Mesendoderm (in vitro differentiated cells): ENCODE data around the gene KLK4.

Experiments
- DNase-seq: peaks from one replicate; pipeline ENCODE4 v3.0.0; 2013
- H2AK5ac ChIP-seq: 2 replicates; pipeline ENCODE4 v1.6.1; 2013; ENCODE audit warnings: low read length, inconsistent platforms
- H2BK120ac ChIP-seq: 2 replicates; pipeline ENCODE4 v1.6.1; 2013; ENCODE audit warnings: low read depth, mild to moderate bottlenecking, low read length, moderate library complexity, mixed read lengths
- H2BK15ac ChIP-seq: replicated peaks from 2 replicates; pipeline ENCODE4 v1.6.1; 2013; ENCODE audit warnings: low read depth, mild to moderate bottlenecking, moderate library complexity
- H2BK5ac ChIP-seq: 2 replicates; pipeline ENCODE4 v1.6.1; 2013; ENCODE audit warnings: low read length, inconsistent platforms
- H3K18ac ChIP-seq: 2 replicates; pipeline ENCODE4 v1.6.1; 2013; ENCODE audit warnings: mild to moderate bottlenecking, low read length, mixed read lengths
- H3K23ac ChIP-seq: one replicate; pipeline ENCODE4 v1.6.1; 2013; ENCODE audit warnings: low read length
- H3K27ac ChIP-seq: 2 replicates; pipeline ENCODE4 v1.5.1; 2013; ENCODE audit warnings: low read depth, mild to moderate bottlenecking, inconsistent platforms, low read length, moderate library complexity
- H3K27me3 ChIP-seq: 2 replicates; pipeline ENCODE4 v1.6.1; 2013; ENCODE audit warnings: low read length, control low read depth, mild to moderate bottlenecking, inconsistent platforms; ENCODE audit not compliant: insufficient read depth, poor library complexity
- H3K36me3 ChIP-seq: 2 replicates; pipeline ENCODE4 v1.6.1; 2013; ENCODE audit warnings: low read length, inconsistent platforms; ENCODE audit not compliant: control insufficient read depth, insufficient read depth
- H3K4ac ChIP-seq: one replicate; pipeline ENCODE4 v1.6.1; 2013; ENCODE audit warnings: low read depth, mild to moderate bottlenecking, low read length, moderate library complexity
- H3K4me1 ChIP-seq: 2 replicates; pipeline ENCODE4 v1.6.1; 2013; ENCODE audit warnings: low read depth, low read length, inconsistent platforms; ENCODE audit not compliant: control insufficient read depth
- H3K4me2 ChIP-seq: 2 replicates; pipeline ENCODE4 v1.6.1; 2013; ENCODE audit warnings: low read length
- H3K4me3 ChIP-seq: 2 replicates; pipeline ENCODE4 v1.5.1; 2013; ENCODE audit warnings: mild to moderate bottlenecking, low read length
- H3K56ac ChIP-seq: one replicate; pipeline ENCODE4 v1.6.1; 2013; ENCODE audit warnings: low read length
- H3K79me1 ChIP-seq: 2 replicates; pipeline ENCODE4 v1.6.1; 2013; ENCODE audit warnings: low read length, inconsistent platforms
- H3K79me2 ChIP-seq: 2 replicates; pipeline ENCODE4 v1.6.1; 2013; ENCODE audit warnings: mild to moderate bottlenecking, low read length; ENCODE audit not compliant: control insufficient read depth, insufficient read depth
- H3K9ac ChIP-seq: 2 replicates; pipeline ENCODE4 v1.6.1; 2013; ENCODE audit warnings: low read length, inconsistent platforms
- H4K5ac ChIP-seq: one replicate; pipeline ENCODE4 v1.6.1; 2013; ENCODE audit warnings: low read length
- H4K8ac ChIP-seq: one replicate; pipeline ENCODE4 v1.6.1; 2013; ENCODE audit warnings: low read depth, mild to moderate bottlenecking, control low read depth, low read length, moderate library complexity
- WGBS: extraction: QIAGEN DNeasy Blood & Tissue Kit; methylation state at CpG from one replicate; pipeline ENCODE4 v1.1.7; 2013; ENCODE audit warnings: low lambda C conversion rate, missing lambda C conversion rate; ENCODE audit not compliant: insufficient coverage; ENCODE audit errors: extremely low coverage; 5-methylcytosine and 5-hydroxymethylcytosine counted together

The KLK4 gene

DNA sequence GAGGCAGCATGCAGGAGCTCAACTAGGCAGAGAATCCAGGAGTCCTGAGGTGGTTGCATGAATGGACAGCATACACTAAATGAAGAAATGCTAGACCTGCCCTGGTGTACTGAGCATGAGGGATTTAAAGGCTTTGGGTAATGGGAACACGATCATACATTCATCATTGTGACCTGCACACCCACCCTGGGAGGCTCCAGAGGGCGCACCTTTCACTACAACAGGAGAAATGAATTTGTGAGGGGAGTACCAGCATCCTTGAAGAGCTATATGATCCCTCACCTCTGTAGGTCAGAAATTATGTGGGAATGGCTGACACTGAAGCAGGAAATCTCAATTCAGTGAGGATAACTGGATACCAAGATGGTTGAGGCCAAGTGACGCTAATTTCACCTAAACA lies 29.0 kb downstream of the KLK4 start:
- Histone ChIP-seq H2BK5ac (no peak overlapping the region), H3K9ac (no peak overlapping the region), H3K18ac (no peak overlapping the region), H3K4me1 (no peaks in the 10 kb centered on the region), H3K36me3 (no peaks in the 10 kb centered on the region), H3K4me2 (no peak overlapping the region), H2AK5ac (no peak overlapping the region), H3K79me1 (no peaks in the 10 kb centered on the region), H4K5ac (no peak overlapping the region), H4K8ac (no peak overlapping the region), H3K4me3 (no peak overlapping the region), H3K27ac (no peak overlapping the region), H3K27me3 (no peaks in the 10 kb centered on the region), H3K23ac (no peak overlapping the region), H3K56ac (no peak overlapping the region), H2BK120ac (no peak overlapping the region), H2BK15ac (no peak overlapping the region), H3K79me2 (no peaks in the 10 kb centered on the region), H3K4ac (no peak overlapping the region)
- no CpG with 5 or more reads among the region's 3 CpGs for WGBS
- no peak for DNase-seq

DNA sequence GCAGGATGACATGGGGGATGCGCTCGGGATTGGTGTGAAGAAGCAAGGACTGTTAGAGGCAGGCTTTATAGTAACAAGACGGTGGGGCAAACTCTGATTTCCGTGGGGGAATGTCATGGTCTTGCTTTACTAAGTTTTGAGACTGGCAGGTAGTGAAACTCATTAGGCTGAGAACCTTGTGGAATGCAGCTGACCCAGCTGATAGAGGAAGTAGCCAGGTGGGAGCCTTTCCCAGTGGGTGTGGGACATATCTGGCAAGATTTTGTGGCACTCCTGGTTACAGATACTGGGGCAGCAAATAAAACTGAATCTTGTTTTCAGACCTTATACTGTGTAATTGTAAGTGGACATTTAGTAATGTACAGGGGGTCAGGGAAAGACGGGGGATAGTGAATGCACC lies 31.0 kb downstream of the KLK4 start:
- Histone ChIP-seq H4K5ac (no peak overlapping the region), H3K4me3 (no peak overlapping the region)

DNA sequence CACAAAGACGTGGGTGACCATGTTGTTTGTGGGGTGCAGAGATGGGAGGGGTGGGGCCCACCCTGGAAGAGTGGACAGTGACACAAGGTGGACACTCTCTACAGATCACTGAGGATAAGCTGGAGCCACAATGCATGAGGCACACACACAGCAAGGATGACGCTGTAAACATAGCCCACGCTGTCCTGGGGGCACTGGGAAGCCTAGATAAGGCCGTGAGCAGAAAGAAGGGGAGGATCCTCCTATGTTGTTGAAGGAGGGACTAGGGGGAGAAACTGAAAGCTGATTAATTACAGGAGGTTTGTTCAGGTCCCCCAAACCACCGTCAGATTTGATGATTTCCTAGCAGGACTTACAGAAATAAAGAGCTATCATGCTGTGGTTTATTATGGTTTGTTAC lies 32.3 kb downstream of the KLK4 start:
- H2BK120ac ChIP-seq = no peak overlapping the region
- H3K18ac ChIP-seq = no peak overlapping the region
- H4K5ac ChIP-seq = no peak overlapping the region
- H3K4ac ChIP-seq = no peak overlapping the region
- no peaks in the 10 kb centered on the region for H3K79me2 ChIP-seq
- no peak overlapping the region for H3K56ac ChIP-seq
- no peak overlapping the region for H2AK5ac ChIP-seq
- no peaks in the 10 kb centered on the region for H3K79me1 ChIP-seq
- no peak overlapping the region for H2BK15ac ChIP-seq
- no CpG with 5 or more reads among the region's 5 CpGs for WGBS
- no peak overlapping the region for H3K4me2 ChIP-seq
- no peak overlapping the region for H3K27ac ChIP-seq
- no peak overlapping the region for H2BK5ac ChIP-seq
- H4K8ac ChIP-seq = no peak overlapping the region
- no peak overlapping the region for H3K4me3 ChIP-seq
- H3K9ac ChIP-seq = no peak overlapping the region
- H3K23ac ChIP-seq = no peak overlapping the region
- DNase-seq = no peak
- no peaks in the 10 kb centered on the region for H3K27me3 ChIP-seq
- H3K36me3 ChIP-seq = no peaks in the 10 kb centered on the region
- no peaks in the 10 kb centered on the region for H3K4me1 ChIP-seq

More for the DNA sequence above, 31.0 kb downstream of the KLK4 start:
- Histone ChIP-seq H3K4me1 (no peaks in the 10 kb centered on the region), H3K4ac (no peak overlapping the region), H3K27me3 (no peaks in the 10 kb centered on the region), H3K56ac (no peak overlapping the region), H4K8ac (no peak overlapping the region), H3K4me2 (no peak overlapping the region), H3K23ac (no peak overlapping the region), H2AK5ac (no peak overlapping the region), H3K9ac (no peak overlapping the region), H2BK120ac (no peak overlapping the region), H3K79me1 (no peaks in the 10 kb centered on the region), H3K36me3 (no peaks in the 10 kb centered on the region), H2BK5ac (no peak overlapping the region), H2BK15ac (no peak overlapping the region), H3K18ac (no peak overlapping the region), H3K79me2 (no peaks in the 10 kb centered on the region), H3K27ac (no peak overlapping the region)
- WGBS = no CpG with 5 or more reads among the region's 5 CpGs
- no peak for DNase-seq

DNA sequence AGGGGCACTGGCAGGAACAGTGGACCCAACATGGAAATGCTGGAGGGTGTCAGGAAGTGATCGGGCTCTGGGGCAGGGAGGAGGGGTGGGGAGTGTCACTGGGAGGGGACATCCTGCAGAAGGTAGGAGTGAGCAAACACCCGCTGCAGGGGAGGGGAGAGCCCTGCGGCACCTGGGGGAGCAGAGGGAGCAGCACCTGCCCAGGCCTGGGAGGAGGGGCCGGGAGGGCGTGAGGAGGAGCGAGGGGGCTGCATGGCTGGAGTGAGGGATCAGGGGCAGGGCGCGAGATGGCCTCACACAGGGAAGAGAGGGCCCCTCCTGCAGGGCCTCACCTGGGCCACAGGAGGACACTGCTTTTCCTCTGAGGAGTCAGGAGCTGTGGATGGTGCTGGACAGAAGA lies 33.9 kb downstream of the KLK4 start:
- Histone ChIP-seq H3K4me1 (no peaks in the 10 kb centered on the region), H4K8ac (no peak overlapping the region), H3K4me2 (no peak overlapping the region), H2BK5ac (no peak overlapping the region), H2BK15ac (no peak overlapping the region), H3K56ac (no peak overlapping the region), H3K23ac (no peak overlapping the region), H3K27ac (no peak overlapping the region), H3K36me3 (no peaks in the 10 kb centered on the region), H3K9ac (no peak overlapping the region), H3K4ac (no peak overlapping the region), H4K5ac (no peak overlapping the region), H3K79me1 (no peaks in the 10 kb centered on the region), H3K4me3 (no peak overlapping the region), H3K79me2 (no peaks in the 10 kb centered on the region), H2AK5ac (no peak overlapping the region), H2BK120ac (no peak overlapping the region), H3K27me3 (no peaks in the 10 kb centered on the region), H3K18ac (no peak overlapping the region)
- no peak for DNase-seq
- WGBS = no CpG with 5 or more reads among the region's 8 CpGs

DNA sequence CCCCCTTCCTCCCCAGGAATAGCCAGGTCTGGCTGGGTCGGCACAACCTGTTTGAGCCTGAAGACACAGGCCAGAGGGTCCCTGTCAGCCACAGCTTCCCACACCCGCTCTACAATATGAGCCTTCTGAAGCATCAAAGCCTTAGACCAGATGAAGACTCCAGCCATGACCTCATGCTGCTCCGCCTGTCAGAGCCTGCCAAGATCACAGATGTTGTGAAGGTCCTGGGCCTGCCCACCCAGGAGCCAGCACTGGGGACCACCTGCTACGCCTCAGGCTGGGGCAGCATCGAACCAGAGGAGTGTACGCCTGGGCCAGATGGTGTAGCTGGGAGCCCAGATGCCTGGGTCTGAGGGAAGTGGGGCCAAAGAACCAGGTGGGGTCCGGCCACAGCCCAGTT lies 34.7 kb downstream of the KLK4 start:
- Histone ChIP-seq H2AK5ac (no peak overlapping the region), H2BK5ac (no peak overlapping the region), H2BK120ac (no peak overlapping the region), H3K36me3 (no peaks in the 10 kb centered on the region), H3K27me3 (no peaks in the 10 kb centered on the region), H3K79me1 (no peaks in the 10 kb centered on the region), H3K9ac (no peak overlapping the region), H4K5ac (no peak overlapping the region), H3K4me2 (no peak overlapping the region), H3K4me1 (no peaks in the 10 kb centered on the region), H3K4me3 (no peak overlapping the region), H3K79me2 (no peaks in the 10 kb centered on the region), H3K23ac (no peak overlapping the region), H3K56ac (no peak overlapping the region), H3K18ac (no peak overlapping the region), H3K27ac (no peak overlapping the region), H3K4ac (no peak overlapping the region), H2BK15ac (no peak overlapping the region), H4K8ac (no peak overlapping the region)
- no CpG with 5 or more reads among the region's 7 CpGs for WGBS
- DNase-seq = no peak

- no peak overlapping the region for H2BK120ac ChIP-seq
- H3K56ac ChIP-seq = no peak overlapping the region
- no peak overlapping the region for H2BK15ac ChIP-seq
- no peak overlapping the region for H2AK5ac ChIP-seq
- no peak overlapping the region for H3K9ac ChIP-seq
- no peak overlapping the region for H3K18ac ChIP-seq
- no peak overlapping the region for H3K4ac ChIP-seq
- no peak overlapping the region for H4K8ac ChIP-seq
- H3K79me2 ChIP-seq = no peaks in the 10 kb centered on the region
- H3K27ac ChIP-seq = no peak overlapping the region
- H3K36me3 ChIP-seq = no peaks in the 10 kb centered on the region
- H3K23ac ChIP-seq = no peak overlapping the region
- H2BK5ac ChIP-seq = no peak overlapping the region
- no peak overlapping the region for H3K4me2 ChIP-seq
- H4K5ac ChIP-seq = no peak overlapping the region
- no peak for DNase-seq
- H3K4me1 ChIP-seq = no peaks in the 10 kb centered on the region
- H3K79me1 ChIP-seq = no peaks in the 10 kb centered on the region
- no peaks in the 10 kb centered on the region for H3K27me3 ChIP-seq
- WGBS = no CpG with 5 or more reads among the region's 9 CpGs
- H3K4me3 ChIP-seq = no peak overlapping the region
These were observed 35.3 kb downstream of the KLK4 start for GRCh38 chr19:50875795-50876422.
